Peyer's patch (tissue), 4 donors: ENCODE data around the gene ARL2BP. TPM values are rescaled to one million over a fixed set of nuclear protein-coding genes. Genes with fewer than 3 reads are reported as not detected.
A peak's percentile ranks its signal among the peaks of the same experiment; 100 is the strongest.
"Not testable (repeated sequence)": the region's sequence is repeated elsewhere in the genome, so short reads cannot be mapped to it uniquely, and the experiment has no call there.

ENCODE experiments used
- DNase-seq, 3 donors: peaks; one replicate each; pipeline ENCODE4 v3.0.0-alpha.2; 2017 to 2019
- H3K27ac ChIP-seq, 4 donors: fragments of 200-600 bp; sonication (generic); one replicate each; pipeline ENCODE4 v1.5.1; 2016 to 2019
- H3K27me3 ChIP-seq, 2 donors: fragments of 200-600 bp; sonication (generic); one replicate each; pipeline ENCODE4 v1.5.1; 2019
- H3K36me3 ChIP-seq, 3 donors: fragments of 200-600 bp; sonication (generic); one replicate each; pipeline ENCODE4 v1.5.1; 2016 to 2019
- H3K4me1 ChIP-seq, 4 donors: fragments of 200-600 bp; sonication (generic); one replicate each; pipeline ENCODE4 v1.5.1; 2016 to 2019
- H3K4me3 ChIP-seq, 4 donors: fragments of 200-600 bp; sonication (generic); 1 replicate in 3 of 4; 2 replicates in 1 of 4; pipeline ENCODE4 v1.5.1; 2016 to 2019; ENCODE audit warnings: mild to moderate bottlenecking in 1 of 4
- H3K9me3 ChIP-seq, 4 donors: fragments of 200-600 bp; sonication (generic); one replicate each; pipeline ENCODE4 v1.5.1; 2016 to 2019; ENCODE audit warnings: mild to moderate bottlenecking in 1 of 4
- CTCF ChIP-seq, 6 experiments: fragments of 450-650 bp in 4 of 6; fragments of 200-600 bp in 2 of 6; sonication (generic) in 1 of 6; IDR thresholded peaks; one replicate each; pipeline ENCODE4 v1.5.1; 2017 to 2019; ENCODE audit warnings: antibody characterized with exemption in 6 of 6, mild to moderate bottlenecking in 3 of 6, moderate library complexity in 1 of 6
- POLR2A ChIP-seq, 2 donors: fragments of 450-650 bp; IDR thresholded peaks; one replicate each; pipeline ENCODE4 v1.5.1; 2017; ENCODE audit warnings: antibody characterized with exemption in 2 of 2, mild to moderate bottlenecking in 2 of 2, moderate library complexity in 2 of 2
- total RNA-seq, 4 donors: library from RNA; depleted of rRNA; stranded (reverse); fragments of >200 nt; gene quantifications; one replicate each; pipeline ENCODE4 v1.1.0, GENCODE V29; 2016

Gene ARL2BP
- total RNA-seq, 4 donors from 2014 or later, result 25.2 to 55.3 (median 31.5) TPM

- Histone ChIP-seq H3K9me3 (no peaks in the 10 kb centered on the region), H3K4me1 (peaks cover 0 to 30% (median 7%) of the 10 kb centered on the region in 4 donors), H3K36me3 (no peaks in the 10 kb centered on the region), H3K27ac (peak overlapping the region in 1 of 4 donors; percentile 51), H3K27me3 (no peaks in the 10 kb centered on the region), H3K4me3 (no peak overlapping the region)
- TF ChIP-seq POLR2A (IDR thresholded peaks at IDR 0.05) (no peak), CTCF (IDR thresholded peaks at IDR 0.05) (no peak)
- peak in 1 of 3 donors; percentile 38 for DNase-seq
These were observed 26.9 kb downstream of the ARL2BP start for GRCh38 chr16:57271867-57272495.

GRCh38 chr16:57273359-57273758, 28.3 kb downstream of the ARL2BP start:
- TF ChIP-seq CTCF (IDR thresholded peaks at IDR 0.05) (no peak), POLR2A (IDR thresholded peaks at IDR 0.05) (no peak)
- Histone ChIP-seq H3K27ac (no peak overlapping the region), H3K27me3 (no peaks in the 10 kb centered on the region), H3K4me3 (no peak overlapping the region), H3K9me3 (no peaks in the 10 kb centered on the region), H3K4me1 (peaks cover 0 to 30% (median 3%) of the 10 kb centered on the region in 4 donors), H3K36me3 (no peaks in the 10 kb centered on the region)
- no peak for DNase-seq

- TF ChIP-seq CTCF (IDR thresholded peaks at IDR 0.05) (no peak), POLR2A (IDR thresholded peaks at IDR 0.05) (no peak)
- Histone ChIP-seq H3K4me1 (peaks cover 0 to 30% (median 2%) of the 10 kb centered on the region in 4 donors), H3K36me3 (no peaks in the 10 kb centered on the region), H3K27ac (no peak overlapping the region), H3K9me3 (no peaks in the 10 kb centered on the region), H3K4me3 (no peak overlapping the region), H3K27me3 (no peaks in the 10 kb centered on the region)
- DNase-seq, result no peak
These were observed 28.8 kb downstream of the ARL2BP start for GRCh38 chr16:57273826-57274225.

- H3K4me1 ChIP-seq, result peaks cover 0 to 44% (median 0%) of the 10 kb centered on the region in 4 donors
- DNase-seq, result not testable (repeated sequence)
These were observed 30.9 kb downstream of the ARL2BP start for GRCh38 chr16:57275946-57276345.

GRCh38 chr16:57276596-57276995, 31.5 kb downstream of the ARL2BP start:
- DNase-seq, result no peak
- Histone ChIP-seq H3K27ac (no peak overlapping the region), H3K9me3 (no peaks in the 10 kb centered on the region), H3K36me3 (no peaks in the 10 kb centered on the region), H3K4me3 (no peak overlapping the region), H3K4me1 (peaks cover 0 to 44% (median 0%) of the 10 kb centered on the region in 4 donors), H3K27me3 (no peaks in the 10 kb centered on the region)
- TF ChIP-seq POLR2A (IDR thresholded peaks at IDR 0.05) (no peak), CTCF (IDR thresholded peaks at IDR 0.05) (no peak)

More at GRCh38 chr16:57275946-57276345, 30.9 kb downstream of the ARL2BP start:
- H3K27ac ChIP-seq, H3K36me3 ChIP-seq, H3K4me3 ChIP-seq, H3K9me3 ChIP-seq, H3K27me3 ChIP-seq: not testable (repeated sequence)

GRCh38 chr16:57277586-57277985, 32.5 kb downstream of the ARL2BP start:
- TF ChIP-seq CTCF (IDR thresholded peaks at IDR 0.05) (no peak), POLR2A (IDR thresholded peaks at IDR 0.05) (no peak)
- peaks cover 0 to 44% (median 0%) of the 10 kb centered on the region in 4 donors for H3K4me1 ChIP-seq
- H3K9me3 ChIP-seq, result no peaks in the 10 kb centered on the region
- no peak overlapping the region for H3K4me3 ChIP-seq
- H3K27ac ChIP-seq, result no peak overlapping the region
- no peaks in the 10 kb centered on the region for H3K36me3 ChIP-seq
- peak in 2 of 3 donors; percentile 53 to 70 for DNase-seq
- no peaks in the 10 kb centered on the region for H3K27me3 ChIP-seq
